ENCODE results near the gene AADACL2. TPM values are rescaled to one million over a fixed set of nuclear protein-coding genes. Genes with fewer than 3 reads are reported as not detected.

The AADACL2 gene, protein sequence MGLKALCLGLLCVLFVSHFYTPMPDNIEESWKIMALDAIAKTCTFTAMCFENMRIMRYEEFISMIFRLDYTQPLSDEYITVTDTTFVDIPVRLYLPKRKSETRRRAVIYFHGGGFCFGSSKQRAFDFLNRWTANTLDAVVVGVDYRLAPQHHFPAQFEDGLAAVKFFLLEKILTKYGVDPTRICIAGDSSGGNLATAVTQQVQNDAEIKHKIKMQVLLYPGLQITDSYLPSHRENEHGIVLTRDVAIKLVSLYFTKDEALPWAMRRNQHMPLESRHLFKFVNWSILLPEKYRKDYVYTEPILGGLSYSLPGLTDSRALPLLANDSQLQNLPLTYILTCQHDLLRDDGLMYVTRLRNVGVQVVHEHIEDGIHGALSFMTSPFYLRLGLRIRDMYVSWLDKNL
- under 1 TPM; 0.12 to 0.33 TPM for polyA plus RNA-seq

- no peak within 1 kb of the TSS for H3K27ac ChIP-seq (ENCODE audit: low read depth in 2 of 2, low read length in 1 of 2)
- no peaks in the 10 kb centered on the region for H3K9me3 ChIP-seq (ENCODE audit: control insufficient read depth in 2 of 2, insufficient read depth in 1 of 2, low read depth in 1 of 2, low read length in 1 of 2)
- no peak within 1 kb of the TSS for H3K4me3 ChIP-seq (ENCODE audit: low read depth in 1 of 2, low read length in 2 of 2)
- H3K27me3 ChIP-seq (ENCODE audit: control insufficient read depth in 1 of 2, insufficient read depth in 2 of 2, low read length in 2 of 2), result no peaks in the 10 kb centered on the region
- H3K36me3 ChIP-seq (ENCODE audit: control insufficient read depth in 2 of 2, insufficient read depth in 2 of 2, low read length in 1 of 2), result no peaks in the 10 kb centered on the region
- WGBS, 2 donors, result 72 to 74% methylated on average over 1 of the region's 1 CpG
- no peaks in the 10 kb centered on the region for H3K4me1 ChIP-seq (ENCODE audit: control insufficient read depth in 2 of 2, insufficient read depth in 2 of 2, low read length in 1 of 2)
Measured at GRCh38 chr3:151733613-151734012, at the start of gene AADACL2. Gene AADACL2, plus strand, starts transcription at chr3:151733927. Its CDS starts 109 bp downstream, at chr3:151734036.

- Histone ChIP-seq H3K4me3 (ENCODE audit: low read depth in 1 of 2, low read length in 2 of 2) (no peak overlapping the region), H3K27me3 (ENCODE audit: control insufficient read depth in 1 of 2, insufficient read depth in 2 of 2, low read length in 2 of 2) (no peaks in the 10 kb centered on the region)
Measured at GRCh38 chr3:151684094-151684493, 49.6 kb upstream of the AADACL2 start.

GRCh38 chr3:151686257-151686656 lies 47.5 kb upstream of the AADACL2 start:
- Histone ChIP-seq H3K36me3 (ENCODE audit: control insufficient read depth in 2 of 2, insufficient read depth in 2 of 2, low read length in 1 of 2) (no peaks in the 10 kb centered on the region), H3K4me3 (ENCODE audit: low read depth in 1 of 2, low read length in 2 of 2) (no peak overlapping the region), H3K9me3 (ENCODE audit: control insufficient read depth in 2 of 2, insufficient read depth in 1 of 2, low read depth in 1 of 2, low read length in 1 of 2) (no peaks in the 10 kb centered on the region), H3K27me3 (ENCODE audit: control insufficient read depth in 1 of 2, insufficient read depth in 2 of 2, low read length in 2 of 2) (no peaks in the 10 kb centered on the region), H3K4me1 (ENCODE audit: control insufficient read depth in 2 of 2, insufficient read depth in 2 of 2, low read length in 1 of 2) (no peaks in the 10 kb centered on the region), H3K27ac (ENCODE audit: low read depth in 2 of 2, low read length in 1 of 2) (no peak overlapping the region)
- WGBS, 2 donors, result 88 to 89% methylated on average over 3 of the region's 3 CpGs

More at GRCh38 chr3:151684094-151684493, 49.6 kb upstream of the AADACL2 start:
- no peak overlapping the region for H3K27ac ChIP-seq (ENCODE audit: low read depth in 2 of 2, low read length in 1 of 2)
- no peaks in the 10 kb centered on the region for H3K36me3 ChIP-seq (ENCODE audit: control insufficient read depth in 2 of 2, insufficient read depth in 2 of 2, low read length in 1 of 2)
- no peaks in the 10 kb centered on the region for H3K4me1 ChIP-seq (ENCODE audit: control insufficient read depth in 2 of 2, insufficient read depth in 2 of 2, low read length in 1 of 2)
- H3K9me3 ChIP-seq (ENCODE audit: control insufficient read depth in 2 of 2, insufficient read depth in 1 of 2, low read depth in 1 of 2, low read length in 1 of 2), result no peaks in the 10 kb centered on the region

- Histone ChIP-seq H3K27ac (ENCODE audit: low read depth in 2 of 2, low read length in 1 of 2) (no peak overlapping the region), H3K4me1 (ENCODE audit: control insufficient read depth in 2 of 2, insufficient read depth in 2 of 2, low read length in 1 of 2) (no peaks in the 10 kb centered on the region), H3K27me3 (ENCODE audit: control insufficient read depth in 1 of 2, insufficient read depth in 2 of 2, low read length in 2 of 2) (no peaks in the 10 kb centered on the region), H3K4me3 (ENCODE audit: low read depth in 1 of 2, low read length in 2 of 2) (no peak overlapping the region), H3K9me3 (ENCODE audit: control insufficient read depth in 2 of 2, insufficient read depth in 1 of 2, low read depth in 1 of 2, low read length in 1 of 2) (no peaks in the 10 kb centered on the region), H3K36me3 (ENCODE audit: control insufficient read depth in 2 of 2, insufficient read depth in 2 of 2, low read length in 1 of 2) (no peaks in the 10 kb centered on the region)
- 13 to 16% methylated on average over 5 of the region's 5 CpGs for WGBS, 2 donors
Measured at GRCh38 chr3:151687076-151687475, 46.7 kb upstream of the AADACL2 start.

DNA sequence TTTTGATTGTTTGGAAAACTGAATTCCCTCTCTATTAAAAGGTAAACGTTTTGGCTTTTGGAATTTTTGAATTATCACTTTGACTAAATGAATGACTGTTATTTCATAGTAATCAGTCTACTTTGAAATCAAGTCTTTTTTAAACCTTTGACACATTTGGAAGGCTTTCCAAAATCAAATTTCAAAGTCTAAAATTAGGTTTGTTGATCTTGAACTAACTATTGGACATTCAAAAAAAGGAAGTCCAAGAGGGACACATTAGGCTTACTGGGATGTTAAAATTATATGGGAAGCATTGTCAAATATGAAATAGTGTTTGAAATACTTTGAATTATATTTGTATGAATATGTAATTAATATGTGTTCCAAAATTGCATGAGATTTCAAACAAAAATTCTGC lies 45.2 kb upstream of the AADACL2 start:
- Histone ChIP-seq H3K36me3 (ENCODE audit: control insufficient read depth in 2 of 2, insufficient read depth in 2 of 2, low read length in 1 of 2) (no peaks in the 10 kb centered on the region), H3K27me3 (ENCODE audit: control insufficient read depth in 1 of 2, insufficient read depth in 2 of 2, low read length in 2 of 2) (no peaks in the 10 kb centered on the region), H3K4me1 (ENCODE audit: control insufficient read depth in 2 of 2, insufficient read depth in 2 of 2, low read length in 1 of 2) (no peaks in the 10 kb centered on the region), H3K27ac (ENCODE audit: low read depth in 2 of 2, low read length in 1 of 2) (no peak overlapping the region), H3K4me3 (ENCODE audit: low read depth in 1 of 2, low read length in 2 of 2) (no peak overlapping the region), H3K9me3 (ENCODE audit: control insufficient read depth in 2 of 2, insufficient read depth in 1 of 2, low read depth in 1 of 2, low read length in 1 of 2) (no peaks in the 10 kb centered on the region)
- 27 to 39% methylated on average over 1 of the region's 1 CpG for WGBS, 2 donors

GRCh38 chr3:151690645-151691044 lies 43.1 kb upstream of the AADACL2 start:
- Histone ChIP-seq H3K4me1 (ENCODE audit: control insufficient read depth in 2 of 2, insufficient read depth in 2 of 2, low read length in 1 of 2) (no peaks in the 10 kb centered on the region), H3K9me3 (ENCODE audit: control insufficient read depth in 2 of 2, insufficient read depth in 1 of 2, low read depth in 1 of 2, low read length in 1 of 2) (no peaks in the 10 kb centered on the region), H3K27ac (ENCODE audit: low read depth in 2 of 2, low read length in 1 of 2) (no peak overlapping the region), H3K4me3 (ENCODE audit: low read depth in 1 of 2, low read length in 2 of 2) (no peak overlapping the region), H3K27me3 (ENCODE audit: control insufficient read depth in 1 of 2, insufficient read depth in 2 of 2, low read length in 2 of 2) (no peaks in the 10 kb centered on the region), H3K36me3 (ENCODE audit: control insufficient read depth in 2 of 2, insufficient read depth in 2 of 2, low read length in 1 of 2) (no peaks in the 10 kb centered on the region)
- 84 to 85% methylated on average over 1 of the region's 1 CpG for WGBS, 2 donors

DNA sequence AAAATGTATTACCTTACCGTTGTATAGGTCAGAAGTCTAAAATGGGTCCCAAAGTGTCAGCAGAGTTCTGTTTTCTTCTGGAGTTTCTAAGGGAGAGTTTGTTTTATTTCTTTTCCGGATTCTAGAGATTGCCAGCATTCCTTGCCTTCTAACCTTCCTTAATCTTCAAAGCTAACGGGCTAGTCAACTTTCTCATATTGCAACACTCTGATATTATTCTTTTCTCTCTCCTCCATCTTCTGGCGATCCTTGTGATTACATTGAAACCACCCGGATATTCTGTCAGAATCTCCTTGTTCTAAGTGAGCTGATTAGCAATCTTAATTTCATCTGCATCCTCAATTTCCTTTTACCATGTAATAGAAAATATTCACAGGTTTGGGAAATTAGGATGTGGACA lies 36.2 kb upstream of the AADACL2 start:
- no peaks in the 10 kb centered on the region for H3K9me3 ChIP-seq (ENCODE audit: control insufficient read depth in 2 of 2, insufficient read depth in 1 of 2, low read depth in 1 of 2, low read length in 1 of 2)
- H3K36me3 ChIP-seq (ENCODE audit: control insufficient read depth in 2 of 2, insufficient read depth in 2 of 2, low read length in 1 of 2), result no peaks in the 10 kb centered on the region
- WGBS, 2 donors, result 72 to 74% methylated on average over 5 of the region's 5 CpGs
- no peak overlapping the region for H3K4me3 ChIP-seq (ENCODE audit: low read depth in 1 of 2, low read length in 2 of 2)
- H3K4me1 ChIP-seq (ENCODE audit: control insufficient read depth in 2 of 2, insufficient read depth in 2 of 2, low read length in 1 of 2), result no peaks in the 10 kb centered on the region
- H3K27me3 ChIP-seq (ENCODE audit: control insufficient read depth in 1 of 2, insufficient read depth in 2 of 2, low read length in 2 of 2), result no peaks in the 10 kb centered on the region
- H3K27ac ChIP-seq (ENCODE audit: low read depth in 2 of 2, low read length in 1 of 2), result no peak overlapping the region

DNA sequence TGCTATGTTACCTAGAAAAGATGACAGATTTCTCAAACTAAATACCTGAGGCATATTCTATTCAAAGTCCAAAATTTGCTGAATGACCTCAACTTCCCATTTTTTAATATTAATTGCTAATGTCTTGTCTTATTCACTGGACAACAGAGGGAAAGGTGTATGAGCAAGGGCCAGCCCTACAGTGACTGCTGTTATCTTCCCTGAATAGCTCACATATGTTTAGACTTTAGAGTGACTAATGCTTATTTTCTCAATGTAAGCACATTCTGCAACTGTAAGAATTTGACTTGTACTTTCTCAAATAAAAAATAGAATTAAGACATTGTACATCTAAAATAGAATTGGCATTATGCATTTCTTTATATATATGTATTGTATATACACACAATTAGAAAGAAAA lies 26.5 kb upstream of the AADACL2 start:
- Histone ChIP-seq H3K27ac (ENCODE audit: low read depth in 2 of 2, low read length in 1 of 2) (no peak overlapping the region), H3K4me3 (ENCODE audit: low read depth in 1 of 2, low read length in 2 of 2) (no peak overlapping the region), H3K27me3 (ENCODE audit: control insufficient read depth in 1 of 2, insufficient read depth in 2 of 2, low read length in 2 of 2) (no peaks in the 10 kb centered on the region), H3K9me3 (ENCODE audit: control insufficient read depth in 2 of 2, insufficient read depth in 1 of 2, low read depth in 1 of 2, low read length in 1 of 2) (no peaks in the 10 kb centered on the region), H3K4me1 (ENCODE audit: control insufficient read depth in 2 of 2, insufficient read depth in 2 of 2, low read length in 1 of 2) (peaks cover 0 to 2% of the 10 kb centered on the region in 2 donors), H3K36me3 (ENCODE audit: control insufficient read depth in 2 of 2, insufficient read depth in 2 of 2, low read length in 1 of 2) (no peaks in the 10 kb centered on the region)

DNA sequence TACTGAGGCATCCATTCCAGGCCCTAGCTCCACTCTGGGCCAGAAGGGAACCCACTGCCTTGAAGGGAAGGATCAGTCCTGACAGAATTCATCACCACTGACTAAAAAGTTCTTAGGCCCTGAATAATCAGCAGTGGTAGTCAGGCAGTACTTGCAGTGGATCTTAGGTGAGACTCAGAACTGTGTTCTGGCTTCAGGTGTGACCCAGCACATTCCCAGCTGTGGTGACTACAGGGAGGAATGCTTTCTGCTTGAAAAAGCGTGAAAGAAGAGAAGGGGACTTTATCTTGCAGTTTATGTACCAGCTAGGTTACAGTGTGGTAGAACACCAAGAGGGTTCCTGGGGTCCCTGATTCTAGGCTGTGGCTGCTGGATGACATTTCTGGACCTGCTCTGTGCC lies 24.9 kb upstream of the AADACL2 start:
- peaks cover 0 to 2% of the 10 kb centered on the region in 2 donors for H3K4me1 ChIP-seq (ENCODE audit: control insufficient read depth in 2 of 2, insufficient read depth in 2 of 2, low read length in 1 of 2)
- H3K36me3 ChIP-seq (ENCODE audit: control insufficient read depth in 2 of 2, insufficient read depth in 2 of 2, low read length in 1 of 2), result no peaks in the 10 kb centered on the region
- no peak overlapping the region for H3K4me3 ChIP-seq (ENCODE audit: low read depth in 1 of 2, low read length in 2 of 2)
- 90% methylated on average over 1 of the region's 1 CpG for WGBS, 2 donors
- no peaks in the 10 kb centered on the region for H3K27me3 ChIP-seq (ENCODE audit: control insufficient read depth in 1 of 2, insufficient read depth in 2 of 2, low read length in 2 of 2)
- H3K27ac ChIP-seq (ENCODE audit: low read depth in 2 of 2, low read length in 1 of 2), result no peak overlapping the region
- no peaks in the 10 kb centered on the region for H3K9me3 ChIP-seq (ENCODE audit: control insufficient read depth in 2 of 2, insufficient read depth in 1 of 2, low read depth in 1 of 2, low read length in 1 of 2)

DNA sequence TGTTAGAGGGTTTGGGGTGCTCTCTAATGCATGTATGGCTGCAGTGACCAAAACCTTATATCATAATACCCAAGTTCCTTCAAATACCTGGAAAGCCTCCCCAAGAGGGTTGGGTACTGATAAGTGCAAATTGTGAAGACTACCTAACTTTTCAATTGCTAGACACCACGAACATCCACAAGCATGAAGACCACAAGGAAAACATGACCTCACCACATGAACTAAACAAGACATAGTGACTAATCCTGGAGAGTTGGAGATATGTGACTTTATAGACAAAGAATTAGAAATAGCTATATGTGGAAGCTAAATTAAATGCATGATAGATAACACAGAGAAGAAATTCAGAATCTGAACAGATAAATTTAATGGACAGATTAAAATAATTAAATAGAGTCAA lies 23.9 kb upstream of the AADACL2 start:
- 64 to 76% methylated on average over 1 of the region's 1 CpG for WGBS, 2 donors
- H3K4me3 ChIP-seq (ENCODE audit: low read depth in 1 of 2, low read length in 2 of 2), result no peak overlapping the region
- no peak overlapping the region for H3K27ac ChIP-seq (ENCODE audit: low read depth in 2 of 2, low read length in 1 of 2)
- H3K36me3 ChIP-seq (ENCODE audit: control insufficient read depth in 2 of 2, insufficient read depth in 2 of 2, low read length in 1 of 2), result no peaks in the 10 kb centered on the region
- peaks cover 0 to 2% of the 10 kb centered on the region in 2 donors for H3K4me1 ChIP-seq (ENCODE audit: control insufficient read depth in 2 of 2, insufficient read depth in 2 of 2, low read length in 1 of 2)
- H3K9me3 ChIP-seq (ENCODE audit: control insufficient read depth in 2 of 2, insufficient read depth in 1 of 2, low read depth in 1 of 2, low read length in 1 of 2), result no peaks in the 10 kb centered on the region
- no peaks in the 10 kb centered on the region for H3K27me3 ChIP-seq (ENCODE audit: control insufficient read depth in 1 of 2, insufficient read depth in 2 of 2, low read length in 2 of 2)
